HEK293 (cell line): Measurements from ENCODE around the gene TMEM72.

Experiments
- AEBP2 ChIP-seq: fragments of 450-650 bp; formaldehyde crosslinking; IDR thresholded peaks from 2 replicates; pipeline ENCODE4 v1.5.1; 2016; ENCODE audit warnings: missing biosample characterization, missing genetic modification characterization, borderline replicate concordance
- CTCF ChIP-seq: fragments of 450-650 bp; formaldehyde crosslinking; IDR thresholded peaks from 2 replicates; pipeline ENCODE4 v1.5.1; 2016; ENCODE audit warnings: missing biosample characterization, missing genetic modification characterization
- GLIS2 ChIP-seq: fragments of 450-650 bp; formaldehyde crosslinking; IDR thresholded peaks from 2 replicates; pipeline ENCODE4 v1.5.1; 2016; ENCODE audit warnings: missing biosample characterization, missing genetic modification characterization
- MEIS1 ChIP-seq: sonication (generic); formaldehyde crosslinking; IDR thresholded peaks from 2 replicates; pipeline ENCODE4 v1.8.1; 2022; ENCODE audit warnings: missing genetic modification reagents, mild to moderate bottlenecking, borderline replicate concordance
- ZNF274 ChIP-seq, 2 experiments: fragments of 200-500 bp in 1 of 2; fragments of 450-650 bp in 1 of 2; sonication (Bioruptor generic) in 1 of 2; formaldehyde crosslinking in 1 of 2; IDR thresholded peaks; 2 replicates each; pipeline versions ENCODE4 v1.5.1 to v1.6.1; 2014 to 2016; ENCODE audit warnings: borderline replicate concordance in 1 of 2, inconsistent platforms in 1 of 2, low read length in 1 of 2, missing biosample characterization in 1 of 2, missing genetic modification characterization in 1 of 2
- ZNF423 ChIP-seq: fragments of 450-650 bp; formaldehyde crosslinking; IDR thresholded peaks from 2 replicates; pipeline ENCODE4 v1.5.1; 2016; ENCODE audit warnings: missing biosample characterization, missing genetic modification characterization

- no peak for TF ChIP-seq MEIS1
- TF ChIP-seq CTCF (tag by site-specific recombination), result no peak
- TF ChIP-seq GLIS2 (tag by site-specific recombination), result no peak
- no peak for TF ChIP-seq ZNF423 (tag by site-specific recombination)
- no peak for TF ChIP-seq ZNF274 (IDR thresholded peaks at IDR 0.05; ENCODE audit: low read length)
- TF ChIP-seq ZNF274 (tag by site-specific recombination; IDR thresholded peaks at IDR 0.05; ENCODE audit: borderline replicate concordance), result no peak
- no peak for TF ChIP-seq AEBP2
Observed at GRCh38 chr10:44881649-44882048, 29.5 kb upstream of the TMEM72 start.
